HepG2 (cell line): Measurements from ENCODE around the gene TRPV2. TPM values are rescaled to one million over a fixed set of nuclear protein-coding genes. Genes with fewer than 3 reads are reported as not detected.

Experiments used
- ATAC-seq: fragments of 200-7000 bp; cut with Tn5 transposase; 3 replicates; pipeline ENCODE4 v1.9.1; 2020; ENCODE audit warnings: mild to moderate bottlenecking, moderate library complexity
- BruUV-seq: library from RNA; stranded (reverse); fragments of 400-500 nt; replicated peaks from 2 replicates; lab custom pipeline; 2021; lab: Mats Ljungman, UMichigan
- CTCF ChIA-PET: fragments of 300-600 bp; formaldehyde crosslinking; extraction: SDS; loops from one replicate; lab custom pipeline; 2021; ENCODE audit warnings: low total read pairs, inconsistent platforms, low intra/inter-chr PET ratio; lab: Yijun Ruan, JAX
- POLR2A ChIA-PET: fragments of 350-600 bp; sonication (Branson Sonifier 250); formaldehyde crosslinking; loops from one replicate; lab custom pipeline; 2020; ENCODE audit warnings: antibody characterized with exemption, inconsistent platforms; lab: Yijun Ruan, JAX
- DNase-seq: peaks from one replicate; pipeline ENCODE4 v3.0.0-alpha.2; 2015; ENCODE audit warnings: low spot score
- FAIRE-seq: peaks from 3 replicates; lab custom pipeline; 2011; peaks lifted over from hg19 to GRCh38; lab: Jason Lieb, UNC
- H2AFZ ChIP-seq: one replicate; pipeline ENCODE4 v1.6.1; 2011; ENCODE audit warnings: low read length, inconsistent platforms
- H3K27ac ChIP-seq: fragments of 300-600 bp; 3 replicates; pipeline ENCODE4 v1.8.0; 2011; ENCODE audit warnings: mixed run types, mild to moderate bottlenecking, mixed read lengths, low read length, inconsistent platforms; ENCODE audit not compliant: insufficient read depth; ENCODE audit errors: extremely low read length
- H3K27me3 ChIP-seq, 2 experiments: fragments of 200-600 bp in 1 of 2; 2 replicates in 1 of 2; 3 replicates in 1 of 2; pipeline versions ENCODE4 v1.6.0 to v1.8.0; 2011; ENCODE audit warnings: low read length in 2 of 2, mild to moderate bottlenecking in 2 of 2, moderate library complexity in 2 of 2, inconsistent platforms in 1 of 2; ENCODE audit not compliant: insufficient read depth in 2 of 2, control insufficient read depth in 1 of 2
- H3K36me3 ChIP-seq, 2 experiments: fragments of 200-600 bp in 1 of 2; replicated peaks in 1 of 2; 2 replicates in 1 of 2; 3 replicates in 1 of 2; pipeline versions ENCODE4 v1.5.1 to v1.8.0; 2011; ENCODE audit warnings: low read length in 2 of 2, inconsistent platforms in 1 of 2; ENCODE audit not compliant: insufficient read depth in 2 of 2, control insufficient read depth in 1 of 2
- H3K4me1 ChIP-seq: 2 replicates; pipeline ENCODE4 v1.5.1; 2012; ENCODE audit warnings: low read length, inconsistent platforms; ENCODE audit not compliant: insufficient read depth
- H3K4me2 ChIP-seq: 2 replicates; pipeline ENCODE4 v1.6.0; 2011; ENCODE audit warnings: low read depth, low read length, inconsistent platforms
- H3K4me3 ChIP-seq, 3 experiments: fragments of 200-600 bp in 1 of 3; sonication (generic), shearing (Covaris generic) in 1 of 3; replicated peaks in 1 of 3; 2 replicates each; pipeline ENCODE4 v1.5.1; 2011 to 2016; ENCODE audit warnings: low read length in 3 of 3, inconsistent platforms in 2 of 3, low read depth in 2 of 3, mild to moderate bottlenecking in 2 of 3, control low read depth in 1 of 3, mixed read lengths in 1 of 3; ENCODE audit not compliant: insufficient read depth in 1 of 3
- H3K79me2 ChIP-seq: one replicate; pipeline ENCODE4 v1.6.1; 2011; ENCODE audit warnings: low read length, inconsistent platforms; ENCODE audit not compliant: insufficient read depth
- H3K9ac ChIP-seq: 2 replicates; pipeline ENCODE4 v1.6.0; 2011; ENCODE audit warnings: mild to moderate bottlenecking, low read depth, low read length, inconsistent platforms; ENCODE audit not compliant: insufficient read depth
- H3K9me3 ChIP-seq: 2 replicates; pipeline ENCODE4 v1.5.1; 2012; ENCODE audit warnings: mild to moderate bottlenecking, low read length
- H4K20me1 ChIP-seq: 2 replicates; pipeline ENCODE4 v1.6.0; 2011; ENCODE audit warnings: inconsistent platforms, mild to moderate bottlenecking, low read length, moderate library complexity; ENCODE audit not compliant: insufficient read depth
- KDM6A ChIP-seq: IDR thresholded peaks from 2 replicates; pipeline ENCODE4 v1.6.1; 2016; ENCODE audit warnings: low read depth
- MTF2 ChIP-seq: sonication (generic); formaldehyde crosslinking; IDR thresholded peaks from 2 replicates; pipeline ENCODE4 v1.5.0; 2020; ENCODE audit warnings: missing genetic modification reagents, borderline replicate concordance
- NFKB2 ChIP-seq: sonication (generic); formaldehyde crosslinking; IDR thresholded peaks from 2 replicates; pipeline ENCODE4 v1.4.0; 2020; ENCODE audit warnings: missing genetic modification reagents, borderline replicate concordance
- RBFOX2 ChIP-seq: fragments of 200-400 bp; formaldehyde crosslinking; IDR thresholded peaks from 2 replicates; pipeline ENCODE4 v1.6.1; 2017; ENCODE audit warnings: low read depth, mild to moderate bottlenecking, low read length
- RBM22 ChIP-seq: fragments of 200-400 bp; formaldehyde crosslinking; optimal IDR thresholded peaks from 2 replicates; pipeline ENCODE3; 2017; ENCODE audit warnings: mild to moderate bottlenecking, low read length, moderate library complexity
- SETDB1 ChIP-seq: sonication (generic); formaldehyde crosslinking; IDR thresholded peaks from 2 replicates; pipeline ENCODE4 v1.5.1; 2020; ENCODE audit warnings: missing genetic modification reagents, mild to moderate bottlenecking, borderline replicate concordance
- U2AF2 ChIP-seq: fragments of 200-400 bp; formaldehyde crosslinking; IDR thresholded peaks from 2 replicates; pipeline ENCODE4 v1.6.1; 2017; ENCODE audit warnings: low read depth, mild to moderate bottlenecking, low read length
- XRCC5 ChIP-seq: fragments of 200-400 bp; formaldehyde crosslinking; optimal IDR thresholded peaks from 2 replicates; pipeline ENCODE3; 2017; ENCODE audit warnings: mild to moderate bottlenecking, low read length
- YY1 ChIP-seq: IDR thresholded peaks from 2 replicates; pipeline ENCODE4 v1.6.1; 2011; ENCODE audit warnings: low read length, low read depth, moderate library complexity, mild to moderate bottlenecking; ENCODE audit not compliant: insufficient read depth, insufficient replicate concordance
- ZNF180 ChIP-seq: sonication (generic); formaldehyde crosslinking; IDR thresholded peaks from 2 replicates; pipeline ENCODE4 v1.4.0; 2020; ENCODE audit warnings: low read depth, missing genetic modification reagents, borderline replicate concordance
- ZNF235 ChIP-seq: sonication (generic); formaldehyde crosslinking; IDR thresholded peaks from 2 replicates; pipeline ENCODE4 v1.8.1; 2023; ENCODE audit warnings: mild to moderate bottlenecking, missing genetic modification reagents, borderline replicate concordance
- ZNF674 ChIP-seq: sonication (generic); formaldehyde crosslinking; IDR thresholded peaks from 2 replicates; pipeline ENCODE4 v1.5.0; 2020; ENCODE audit warnings: low read depth, mild to moderate bottlenecking, missing genetic modification reagents
- WGBS: methylation state at CpG from one replicate; pipeline ENCODE4 v1.1.6; 2017; ENCODE audit warnings: low lambda C conversion rate; 5-methylcytosine and 5-hydroxymethylcytosine counted together
- in situ Hi-C: cut with HindIII; loops from 2 replicates; pipeline ENCODE4 v1.10.0; 2017; ENCODE audit warnings: low pct_unique_long_range_greater_than_20kb; ENCODE audit not compliant: extremely low pct_ligation_motif_present
- intact Hi-C: fragments of 100-400 bp; cut with micrococcal nuclease; formaldehyde crosslinking; loops from one replicate; pipeline ENCODE4 v1.10.0; 2022; ENCODE audit not compliant: unreplicated experiment
- polyA plus RNA-seq, 8 experiments: library from polyadenylated mRNA; depleted of rRNA in 3 of 8; stranded (reverse) in 7 of 8; unstranded in 1 of 8; fragments of >200 nt; fragmentation: Illumina TruSeq in 4 of 8; extraction: Trizol in 4 of 8; gene quantifications; 2 replicates each; pipeline versions ENCODE4 v1.2.1 to v1.2.3, GENCODE V29; 2011 to 2016; ENCODE audit warnings: low read depth in 4 of 8, missing spikeins in 1 of 8, mixed read lengths in 1 of 8; ENCODE audit not compliant: insufficient read depth in 1 of 8
- total RNA-seq, 5 experiments: library from RNA; depleted of rRNA; stranded (reverse); fragments of >200 nt; fragmentation: Illumina TruSeq; extraction: Trizol; gene quantifications; 2 replicates each; pipeline ENCODE4 v1.2.3, GENCODE V29; 2016; ENCODE audit warnings: low read depth in 1 of 5
- TF ChIP-seq, protein P1 (sequence below): IDR thresholded peaks from 2 replicates; pipeline ENCODE4 v1.6.1; 2018; ENCODE audit warnings: missing genetic modification reagents
- TF ChIP-seq, protein P2 (sequence below): sonication (generic); formaldehyde crosslinking; IDR thresholded peaks from 2 replicates; pipeline ENCODE4 v1.8.0; 2022; ENCODE audit warnings: mild to moderate bottlenecking, missing genetic modification reagents, moderate library complexity
- TF ChIP-seq, protein P3 (sequence below): sonication (generic); formaldehyde crosslinking; IDR thresholded peaks from 2 replicates; pipeline ENCODE4 v1.5.1; 2020; ENCODE audit warnings: mild to moderate bottlenecking, missing genetic modification reagents, moderate library complexity
- TF ChIP-seq, protein P4 (sequence below): sonication (generic); formaldehyde crosslinking; IDR thresholded peaks from 2 replicates; pipeline ENCODE4 v1.5.0; 2020; ENCODE audit warnings: mild to moderate bottlenecking, missing genetic modification reagents, moderate library complexity

Gene TRPV2
- total and polyA plus RNA-seq, 2 of the 13 experiments (the other 11 are each of a cell fraction or from before 2014, with no cell fraction given): 13.6 to 21.3 TPM

DNA sequence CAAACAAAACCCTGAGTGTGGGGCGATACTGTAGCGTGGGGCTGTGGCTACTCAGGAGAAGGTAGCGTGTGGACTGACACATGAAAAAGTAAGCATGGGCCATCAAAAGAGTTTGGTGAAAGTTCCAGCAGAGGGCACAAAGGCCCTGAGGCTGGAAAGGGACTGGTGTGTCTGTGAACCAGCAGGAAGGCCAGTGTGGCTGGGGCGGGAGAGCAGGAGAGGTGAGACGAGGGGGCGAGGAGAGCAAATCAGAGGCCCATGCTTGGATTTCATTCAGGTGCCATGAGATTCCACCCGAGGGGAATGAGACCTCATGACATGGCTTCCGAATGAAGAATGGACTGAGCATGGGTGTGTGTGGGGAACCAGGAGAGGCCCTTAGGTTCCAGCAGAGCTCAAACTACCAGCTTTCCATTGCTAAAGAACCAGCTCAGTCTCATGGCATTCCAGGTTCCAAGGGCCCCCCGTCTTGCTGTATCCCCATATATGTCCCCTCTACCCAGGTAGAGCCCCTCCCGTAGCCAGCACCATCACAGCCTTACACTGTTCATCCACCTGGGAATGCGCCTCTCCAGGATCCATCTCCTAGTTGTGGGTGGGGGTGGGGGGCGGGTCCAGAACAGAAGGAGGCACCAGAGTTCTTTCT, 31.1 kb downstream of the TRPV2 start:
- POLR2A ChIA-PET: interaction anchor here (1.1 to 10.1 kb wide), 4 partner anchors 8 to 27 kb away, joined by 3 to 159 read pairs (median 18); no protein-coding TSS in a partner anchor
- H3K27ac ChIP-seq: peak overlapping the region; percentile 89
- no peak for ATAC-seq
- TF ChIP-seq, protein P1, sequence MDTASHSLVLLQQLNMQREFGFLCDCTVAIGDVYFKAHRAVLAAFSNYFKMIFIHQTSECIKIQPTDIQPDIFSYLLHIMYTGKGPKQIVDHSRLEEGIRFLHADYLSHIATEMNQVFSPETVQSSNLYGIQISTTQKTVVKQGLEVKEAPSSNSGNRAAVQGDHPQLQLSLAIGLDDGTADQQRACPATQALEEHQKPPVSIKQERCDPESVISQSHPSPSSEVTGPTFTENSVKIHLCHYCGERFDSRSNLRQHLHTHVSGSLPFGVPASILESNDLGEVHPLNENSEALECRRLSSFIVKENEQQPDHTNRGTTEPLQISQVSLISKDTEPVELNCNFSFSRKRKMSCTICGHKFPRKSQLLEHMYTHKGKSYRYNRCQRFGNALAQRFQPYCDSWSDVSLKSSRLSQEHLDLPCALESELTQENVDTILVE (CRISPR knock-in tag): no peak
- TF ChIP-seq, protein P2, sequence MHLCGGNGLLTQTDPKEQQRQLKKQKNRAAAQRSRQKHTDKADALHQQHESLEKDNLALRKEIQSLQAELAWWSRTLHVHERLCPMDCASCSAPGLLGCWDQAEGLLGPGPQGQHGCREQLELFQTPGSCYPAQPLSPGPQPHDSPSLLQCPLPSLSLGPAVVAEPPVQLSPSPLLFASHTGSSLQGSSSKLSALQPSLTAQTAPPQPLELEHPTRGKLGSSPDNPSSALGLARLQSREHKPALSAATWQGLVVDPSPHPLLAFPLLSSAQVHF (CRISPR knock-in tag): no peak
- TF ChIP-seq ZNF674 (CRISPR knock-in tag) (no peak), RBFOX2 (0 out of 2 replicates have a peak, but pooled peaks have one; percentile 37), U2AF2 (no peak), RBM22 (peak; percentile 92), XRCC5 (no peak), NFKB2 (CRISPR knock-in tag) (no peak), MTF2 (CRISPR knock-in tag) (no peak), KDM6A (CRISPR knock-in tag) (no peak), SETDB1 (CRISPR knock-in tag) (no peak), YY1 (no peak), ZNF180 (CRISPR knock-in tag) (no peak), ZNF235 (CRISPR knock-in tag) (no peak)
- TF ChIP-seq, protein P3, sequence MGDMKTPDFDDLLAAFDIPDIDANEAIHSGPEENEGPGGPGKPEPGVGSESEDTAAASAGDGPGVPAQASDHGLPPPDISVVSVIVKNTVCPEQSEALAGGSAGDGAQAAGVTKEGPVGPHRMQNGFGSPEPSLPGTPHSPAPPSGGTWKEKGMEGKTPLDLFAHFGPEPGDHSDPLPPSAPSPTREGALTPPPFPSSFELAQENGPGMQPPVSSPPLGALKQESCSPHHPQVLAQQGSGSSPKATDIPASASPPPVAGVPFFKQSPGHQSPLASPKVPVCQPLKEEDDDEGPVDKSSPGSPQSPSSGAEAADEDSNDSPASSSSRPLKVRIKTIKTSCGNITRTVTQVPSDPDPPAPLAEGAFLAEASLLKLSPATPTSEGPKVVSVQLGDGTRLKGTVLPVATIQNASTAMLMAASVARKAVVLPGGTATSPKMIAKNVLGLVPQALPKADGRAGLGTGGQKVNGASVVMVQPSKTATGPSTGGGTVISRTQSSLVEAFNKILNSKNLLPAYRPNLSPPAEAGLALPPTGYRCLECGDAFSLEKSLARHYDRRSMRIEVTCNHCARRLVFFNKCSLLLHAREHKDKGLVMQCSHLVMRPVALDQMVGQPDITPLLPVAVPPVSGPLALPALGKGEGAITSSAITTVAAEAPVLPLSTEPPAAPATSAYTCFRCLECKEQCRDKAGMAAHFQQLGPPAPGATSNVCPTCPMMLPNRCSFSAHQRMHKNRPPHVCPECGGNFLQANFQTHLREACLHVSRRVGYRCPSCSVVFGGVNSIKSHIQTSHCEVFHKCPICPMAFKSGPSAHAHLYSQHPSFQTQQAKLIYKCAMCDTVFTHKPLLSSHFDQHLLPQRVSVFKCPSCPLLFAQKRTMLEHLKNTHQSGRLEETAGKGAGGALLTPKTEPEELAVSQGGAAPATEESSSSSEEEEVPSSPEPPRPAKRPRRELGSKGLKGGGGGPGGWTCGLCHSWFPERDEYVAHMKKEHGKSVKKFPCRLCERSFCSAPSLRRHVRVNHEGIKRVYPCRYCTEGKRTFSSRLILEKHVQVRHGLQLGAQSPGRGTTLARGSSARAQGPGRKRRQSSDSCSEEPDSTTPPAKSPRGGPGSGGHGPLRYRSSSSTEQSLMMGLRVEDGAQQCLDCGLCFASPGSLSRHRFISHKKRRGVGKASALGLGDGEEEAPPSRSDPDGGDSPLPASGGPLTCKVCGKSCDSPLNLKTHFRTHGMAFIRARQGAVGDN (CRISPR knock-in tag): peak; percentile 40; the same call in 1 of the 2 replicates
- TF ChIP-seq, protein P4, sequence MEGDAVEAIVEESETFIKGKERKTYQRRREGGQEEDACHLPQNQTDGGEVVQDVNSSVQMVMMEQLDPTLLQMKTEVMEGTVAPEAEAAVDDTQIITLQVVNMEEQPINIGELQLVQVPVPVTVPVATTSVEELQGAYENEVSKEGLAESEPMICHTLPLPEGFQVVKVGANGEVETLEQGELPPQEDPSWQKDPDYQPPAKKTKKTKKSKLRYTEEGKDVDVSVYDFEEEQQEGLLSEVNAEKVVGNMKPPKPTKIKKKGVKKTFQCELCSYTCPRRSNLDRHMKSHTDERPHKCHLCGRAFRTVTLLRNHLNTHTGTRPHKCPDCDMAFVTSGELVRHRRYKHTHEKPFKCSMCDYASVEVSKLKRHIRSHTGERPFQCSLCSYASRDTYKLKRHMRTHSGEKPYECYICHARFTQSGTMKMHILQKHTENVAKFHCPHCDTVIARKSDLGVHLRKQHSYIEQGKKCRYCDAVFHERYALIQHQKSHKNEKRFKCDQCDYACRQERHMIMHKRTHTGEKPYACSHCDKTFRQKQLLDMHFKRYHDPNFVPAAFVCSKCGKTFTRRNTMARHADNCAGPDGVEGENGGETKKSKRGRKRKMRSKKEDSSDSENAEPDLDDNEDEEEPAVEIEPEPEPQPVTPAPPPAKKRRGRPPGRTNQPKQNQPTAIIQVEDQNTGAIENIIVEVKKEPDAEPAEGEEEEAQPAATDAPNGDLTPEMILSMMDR (CRISPR knock-in tag): peak; percentile 23

More for the DNA sequence above, 31.1 kb downstream of the TRPV2 start:
- 98% methylated on average over 12 of the region's 12 CpGs for WGBS
- Histone ChIP-seq H3K4me2 (no peak overlapping the region), H3K9me3 (no peaks in the 10 kb centered on the region), H3K79me2 (peaks cover 13% of the 10 kb centered on the region), H3K36me3 (peaks cover 20 to 41% of the 10 kb centered on the region in 2 experiments), H3K9ac (peak overlapping the region; percentile 36), H3K4me1 (peaks cover 58% of the 10 kb centered on the region), H2AFZ (no peak overlapping the region), H3K27me3 (no peaks in the 10 kb centered on the region), H4K20me1 (peaks cover 31% of the 10 kb centered on the region), H3K4me3 (no peak overlapping the region)
- DNase-seq (no peak), FAIRE-seq (no peak)
- CTCF ChIA-PET: no interaction called here
- intact Hi-C loops (no loop called here), in situ Hi-C loops (no loop called here)
- no TSS peak for BruUV-seq
